C4-2B (cell line): ENCODE data around the gene OSBPL9.

Experiments
- H3K27ac ChIP-seq: fragments of 450-650 bp; 2 replicates; pipeline ENCODE4 v1.5.1; 2017
- ZFX ChIP-seq: fragments of 450-650 bp; IDR thresholded peaks from 2 replicates; pipeline ENCODE4 v1.6.1; 2017
- TF ChIP-seq, protein P1 (sequence below): fragments of 450-650 bp; conservative IDR thresholded peaks from 2 replicates; pipeline ENCODE4 v1.5.1; 2017; ENCODE audit warnings: mild to moderate bottlenecking

OSBPL9 gene

DNA sequence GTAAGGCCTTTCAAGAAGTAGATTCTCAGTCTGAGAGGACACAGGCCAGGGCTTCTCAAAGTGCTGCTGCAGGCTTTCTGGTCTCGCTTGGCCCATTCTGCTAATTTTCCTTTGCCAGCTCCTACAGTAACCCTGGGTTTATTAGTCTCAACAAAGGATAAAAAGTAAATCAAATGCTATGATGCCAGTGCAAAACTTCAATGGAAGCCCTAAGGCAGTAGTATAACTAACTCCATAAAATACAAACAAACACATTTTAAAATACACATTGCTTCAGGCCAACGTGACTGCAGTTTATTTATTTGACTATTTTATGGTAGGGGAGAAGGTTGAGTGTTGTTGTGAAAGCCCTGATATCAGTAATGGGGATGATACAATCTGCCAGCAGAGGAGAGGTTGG is 172.0 kb downstream of the OSBPL9 start:
- TF ChIP-seq, protein P1, sequence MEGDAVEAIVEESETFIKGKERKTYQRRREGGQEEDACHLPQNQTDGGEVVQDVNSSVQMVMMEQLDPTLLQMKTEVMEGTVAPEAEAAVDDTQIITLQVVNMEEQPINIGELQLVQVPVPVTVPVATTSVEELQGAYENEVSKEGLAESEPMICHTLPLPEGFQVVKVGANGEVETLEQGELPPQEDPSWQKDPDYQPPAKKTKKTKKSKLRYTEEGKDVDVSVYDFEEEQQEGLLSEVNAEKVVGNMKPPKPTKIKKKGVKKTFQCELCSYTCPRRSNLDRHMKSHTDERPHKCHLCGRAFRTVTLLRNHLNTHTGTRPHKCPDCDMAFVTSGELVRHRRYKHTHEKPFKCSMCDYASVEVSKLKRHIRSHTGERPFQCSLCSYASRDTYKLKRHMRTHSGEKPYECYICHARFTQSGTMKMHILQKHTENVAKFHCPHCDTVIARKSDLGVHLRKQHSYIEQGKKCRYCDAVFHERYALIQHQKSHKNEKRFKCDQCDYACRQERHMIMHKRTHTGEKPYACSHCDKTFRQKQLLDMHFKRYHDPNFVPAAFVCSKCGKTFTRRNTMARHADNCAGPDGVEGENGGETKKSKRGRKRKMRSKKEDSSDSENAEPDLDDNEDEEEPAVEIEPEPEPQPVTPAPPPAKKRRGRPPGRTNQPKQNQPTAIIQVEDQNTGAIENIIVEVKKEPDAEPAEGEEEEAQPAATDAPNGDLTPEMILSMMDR, result no peak
- TF ChIP-seq ZFX, result no peak
- no peak overlapping the region for H3K27ac ChIP-seq

DNA sequence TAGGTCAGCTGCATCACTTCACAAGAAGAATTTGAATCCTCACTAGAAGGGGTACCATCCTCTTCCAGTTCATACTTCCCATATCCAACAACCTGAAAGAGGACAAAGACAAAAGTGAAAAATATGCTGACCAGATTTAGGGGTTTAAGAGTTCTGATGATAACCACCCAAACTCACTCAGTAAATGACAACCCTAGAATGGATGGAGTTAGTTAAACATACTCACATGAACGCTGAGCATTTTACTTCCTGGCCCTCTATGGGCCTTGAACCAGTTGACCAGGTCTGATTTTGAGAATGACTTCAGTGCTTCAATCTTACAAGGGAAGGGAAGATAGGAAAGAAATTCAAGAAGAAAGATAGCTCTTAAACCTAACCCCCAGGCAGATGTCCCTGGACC is 172.4 kb downstream of the OSBPL9 start:
- H3K27ac ChIP-seq, result no peak overlapping the region
- no peak for TF ChIP-seq ZFX
- TF ChIP-seq, protein P1, result no peak

DNA sequence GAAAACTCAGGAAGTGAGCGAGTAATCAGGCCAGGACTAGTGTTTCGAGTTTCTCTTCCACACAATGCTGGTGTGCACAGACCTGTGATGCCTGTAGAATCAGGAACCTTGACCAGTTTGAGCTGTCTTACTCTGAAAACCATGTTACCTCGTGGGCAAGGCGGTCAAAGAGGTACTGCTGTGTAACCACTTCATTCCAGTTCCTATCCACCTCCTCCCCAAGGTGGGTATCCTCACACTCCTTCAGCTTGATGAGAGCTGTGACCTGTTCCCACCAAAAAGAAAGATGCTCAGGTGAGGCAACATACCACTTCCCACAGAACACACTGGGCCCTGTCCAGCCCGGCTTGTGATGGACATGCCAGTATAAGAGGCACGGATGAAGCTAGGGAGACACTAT is 173.5 kb downstream of the OSBPL9 start:
- no peak overlapping the region for H3K27ac ChIP-seq
- TF ChIP-seq, protein P1, result no peak
- TF ChIP-seq ZFX, result no peak

DNA sequence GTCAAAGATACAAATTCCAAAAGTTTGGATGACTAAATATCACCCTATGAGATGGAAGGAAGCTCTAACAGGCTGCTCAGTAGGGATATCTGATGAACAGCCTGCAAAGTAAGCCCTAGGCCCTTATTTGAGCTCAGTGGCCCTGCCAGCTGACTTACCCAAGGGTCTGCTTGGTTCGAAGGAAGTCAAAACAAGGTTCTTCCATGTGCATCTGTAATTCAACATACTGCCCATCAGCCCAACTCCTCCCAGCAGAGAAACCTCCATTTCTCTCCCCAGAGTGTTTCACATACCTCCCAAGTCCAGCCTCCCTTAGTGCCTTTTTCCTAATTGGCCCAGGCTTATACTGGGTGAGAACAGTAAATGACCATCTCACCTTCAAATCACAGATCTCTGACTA is 175.0 kb downstream of the OSBPL9 start:
- TF ChIP-seq, protein P1, result no peak
- TF ChIP-seq ZFX, result no peak
- no peak overlapping the region for H3K27ac ChIP-seq

DNA sequence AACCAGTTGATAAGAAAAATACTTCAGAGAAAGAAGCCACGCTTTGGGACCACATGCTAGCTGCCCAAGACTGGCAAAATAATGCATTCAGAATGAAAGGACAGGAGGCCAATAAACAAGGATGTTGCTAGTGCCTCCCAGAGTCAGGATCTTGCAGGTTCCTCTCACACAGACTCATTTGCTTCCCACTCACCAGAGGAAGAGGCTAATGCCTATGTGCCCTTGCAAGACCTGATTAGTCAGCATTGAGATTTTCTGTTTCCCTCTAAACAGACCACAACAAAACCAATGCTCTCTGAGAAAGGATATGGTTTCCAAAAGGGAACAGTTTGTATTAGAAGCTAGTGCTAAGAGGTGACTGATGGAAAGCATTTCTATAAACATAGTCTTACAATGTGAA is 176.0 kb downstream of the OSBPL9 start:
- TF ChIP-seq ZFX, result no peak
- TF ChIP-seq, protein P1, result no peak
- no peak overlapping the region for H3K27ac ChIP-seq

DNA sequence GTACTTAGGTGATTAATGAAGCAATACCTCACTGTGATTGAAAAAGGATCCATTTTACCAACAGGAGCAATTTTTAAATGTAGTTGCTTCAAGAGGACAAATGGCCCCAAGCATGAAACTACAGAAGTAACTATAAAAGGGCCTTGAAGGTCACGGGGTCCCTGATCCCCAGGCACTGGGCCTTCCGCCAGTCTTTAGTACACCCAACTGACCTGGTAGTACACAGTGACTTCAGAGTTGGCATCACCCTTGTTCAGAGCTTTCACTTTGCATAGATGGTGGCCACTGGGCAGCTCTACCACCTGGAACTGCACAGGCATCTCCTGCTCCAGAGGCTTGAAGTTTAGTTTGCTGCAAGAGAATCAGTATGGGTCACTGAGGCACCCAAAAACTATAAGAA is 177.4 kb downstream of the OSBPL9 start:
- H3K27ac ChIP-seq, result no peak overlapping the region
- TF ChIP-seq, protein P1, result no peak
- no peak for TF ChIP-seq ZFX

DNA sequence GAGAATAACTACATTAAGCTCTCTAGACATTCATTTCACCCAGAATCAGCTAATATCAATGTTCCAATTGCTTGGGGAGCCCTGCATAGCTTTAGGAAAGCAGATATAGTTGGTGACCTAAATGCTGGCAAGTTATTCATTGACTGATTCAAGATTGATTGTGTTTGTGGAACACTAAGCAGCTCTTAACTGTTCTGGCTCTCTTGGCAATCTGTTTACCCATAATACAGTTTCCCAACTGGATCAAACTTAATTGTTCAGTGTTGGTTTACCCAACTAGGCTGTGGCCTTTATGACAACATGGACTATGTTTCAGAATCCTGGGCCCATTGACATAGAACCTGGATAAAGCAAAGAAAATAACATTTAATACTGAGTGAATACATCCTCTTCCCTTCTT is 178.0 kb downstream of the OSBPL9 start:
- TF ChIP-seq, protein P1, result no peak
- TF ChIP-seq ZFX, result no peak
- H3K27ac ChIP-seq, result no peak overlapping the region
